SK-N-SH (cell line): ENCODE results near the gene HOXC5. TPM values are rescaled to one million over a fixed set of nuclear protein-coding genes. Genes with fewer than 3 reads are reported as not detected.

ENCODE experiments used
- CTCF ChIA-PET: fragments of 300-600, 350-600 bp; formaldehyde crosslinking; extraction: SDS; loops from one replicate; lab custom pipeline; 2021; lab: Yijun Ruan, JAX
- POLR2A ChIA-PET: fragments of 350-600 bp; sonication (Branson Sonifier 250); formaldehyde crosslinking; extraction: SDS; loops from one replicate; lab custom pipeline; 2020; ENCODE audit warnings: antibody characterized with exemption, inconsistent platforms; lab: Yijun Ruan, JAX
- DNase-seq: peaks from one replicate; pipeline ENCODE4 v3.0.0; 2012
- H2AFZ ChIP-seq: fragments of 200-600 bp; sonication (generic); 2 replicates; pipeline ENCODE4 v1.8.1; 2016; ENCODE audit warnings: antibody characterized with exemption, mild to moderate bottlenecking, low read depth
- H3F3A ChIP-seq: fragments of 200-600 bp; sonication (generic); replicated peaks from 2 replicates; pipeline ENCODE3; 2016; ENCODE audit warnings: antibody characterized with exemption, mild to moderate bottlenecking; ENCODE audit not compliant: insufficient read depth
- H3K27ac ChIP-seq, 2 experiments: fragments of 200-500 bp in 1 of 2; fragments of 200-600 bp in 1 of 2; sonication (Bioruptor generic) in 1 of 2; sonication (generic), shearing (Covaris generic) in 1 of 2; 2 replicates each; pipeline versions ENCODE4 v1.5.1 to v1.6.1; 2014 to 2016; ENCODE audit warnings: low read depth in 2 of 2, inconsistent platforms in 1 of 2, low read length in 1 of 2, mild to moderate bottlenecking in 1 of 2, mixed read lengths in 1 of 2
- H3K27me3 ChIP-seq: fragments of 200-600 bp; sonication (generic), shearing (Covaris generic); 2 replicates; pipeline ENCODE4 v1.6.1; 2016; ENCODE audit warnings: mixed run types; ENCODE audit not compliant: insufficient read depth
- H3K36me3 ChIP-seq, 2 experiments: fragments of 200-500 bp in 1 of 2; fragments of 200-600 bp in 1 of 2; sonication (Bioruptor generic) in 1 of 2; sonication (generic) in 1 of 2; replicated peaks in 1 of 2; 2 replicates each; pipeline versions ENCODE3 to v1.5.1; 2014 to 2016; ENCODE audit warnings: low read length in 1 of 2, mild to moderate bottlenecking in 1 of 2; ENCODE audit not compliant: insufficient read depth in 2 of 2, control insufficient read depth in 1 of 2
- H3K4me1 ChIP-seq, 2 experiments: fragments of 200-500 bp in 1 of 2; fragments of 200-600 bp in 1 of 2; sonication (Bioruptor generic) in 1 of 2; sonication (generic), shearing (Covaris generic) in 1 of 2; 2 replicates each; pipeline versions ENCODE4 v1.5.1 to v1.6.1; 2014 to 2016; ENCODE audit warnings: low read depth in 1 of 2, low read length in 1 of 2, mixed run types in 1 of 2; ENCODE audit not compliant: insufficient read depth in 2 of 2, control insufficient read depth in 1 of 2
- H3K4me2 ChIP-seq: fragments of 200-600 bp; sonication (generic), shearing (Covaris generic); 2 replicates; pipeline ENCODE4 v1.6.1; 2017; ENCODE audit warnings: mixed run types
- H3K4me3 ChIP-seq, 2 experiments: fragments of 200-500 bp in 1 of 2; fragments of 200-600 bp in 1 of 2; sonication (Bioruptor generic) in 1 of 2; sonication (generic), shearing (Covaris generic) in 1 of 2; 2 replicates each; pipeline versions ENCODE4 v1.5.1 to v1.8.1; 2014 to 2016; ENCODE audit warnings: low read depth in 2 of 2, inconsistent platforms in 1 of 2, low read length in 1 of 2, mild to moderate bottlenecking in 1 of 2, mixed read lengths in 1 of 2, moderate library complexity in 1 of 2
- H3K79me2 ChIP-seq: fragments of 200-600 bp; sonication (generic); 2 replicates; pipeline ENCODE4 v1.8.1; 2017; ENCODE audit warnings: mild to moderate bottlenecking; ENCODE audit not compliant: insufficient read depth
- H3K9ac ChIP-seq: fragments of 200-600 bp; sonication (generic); 2 replicates; pipeline ENCODE4 v1.6.1; 2017; ENCODE audit warnings: mixed run types
- H3K9me2 ChIP-seq: fragments of 200-600 bp; sonication (generic); 2 replicates; pipeline ENCODE4 v1.6.1; 2017; ENCODE audit warnings: mixed run types
- H3K9me3 ChIP-seq: fragments of 200-600 bp; sonication (generic); 2 replicates; pipeline ENCODE4 v1.6.1; 2017; ENCODE audit warnings: mixed run types, mild to moderate bottlenecking, moderate library complexity
- H4K20me1 ChIP-seq: fragments of 200-600 bp; sonication (generic); 2 replicates; pipeline ENCODE4 v1.6.1; 2017; ENCODE audit warnings: mild to moderate bottlenecking, mixed run types; ENCODE audit not compliant: insufficient read depth
- CHD2 ChIP-seq: fragments of 150-350 bp; IDR thresholded peaks from 2 replicates; pipeline ENCODE4 v1.6.1; 2018; ENCODE audit warnings: low read length; ENCODE audit not compliant: partially characterized antibody
- CTCF ChIP-seq: fragments of 200-600 bp; sonication (generic); IDR thresholded peaks from 2 replicates; pipeline ENCODE4 v1.6.1; 2017; ENCODE audit warnings: antibody characterized with exemption, mild to moderate bottlenecking, moderate library complexity
- FOSL2 ChIP-seq: IDR thresholded peaks from 2 replicates; pipeline ENCODE4 v1.4.0; 2012; ENCODE audit warnings: low read depth, mild to moderate bottlenecking, moderate library complexity, borderline replicate concordance
- MAX ChIP-seq: IDR thresholded peaks from 2 replicates; pipeline ENCODE4 v1.4.0; 2012; ENCODE audit warnings: low read depth
- NFIC ChIP-seq: IDR thresholded peaks from 2 replicates; pipeline ENCODE4 v1.4.0; 2012; ENCODE audit warnings: borderline replicate concordance
- PBX3 ChIP-seq: IDR thresholded peaks from 2 replicates; pipeline ENCODE4; 2012
- RXRA ChIP-seq: IDR thresholded peaks from 2 replicates; pipeline ENCODE4 v1.4.0; 2012; ENCODE audit warnings: low read depth, mild to moderate bottlenecking, borderline replicate concordance
- SIN3A ChIP-seq: IDR thresholded peaks from 2 replicates; pipeline ENCODE4 v1.6.1; 2012; ENCODE audit warnings: low read depth, mild to moderate bottlenecking, low read length, moderate library complexity, borderline replicate concordance
- SMC3 ChIP-seq: IDR thresholded peaks from 2 replicates; pipeline ENCODE4 v1.6.1; 2012; ENCODE audit warnings: low read depth, low read length, improper control_type of control experiment
- TEAD4 ChIP-seq: IDR thresholded peaks from 2 replicates; pipeline ENCODE4 v1.4.0; 2012; ENCODE audit warnings: mild to moderate bottlenecking, borderline replicate concordance; ENCODE audit not compliant: insufficient read depth
- ZBTB33 ChIP-seq: IDR thresholded peaks from 2 replicates; pipeline ENCODE4 v1.4.0; 2012; ENCODE audit warnings: low read depth, borderline replicate concordance
- WGBS: methylation state at CpG from one replicate; pipeline ENCODE4 v1.1.6; 2017; ENCODE audit warnings: low lambda C conversion rate; 5-methylcytosine and 5-hydroxymethylcytosine counted together
- polyA plus RNA-seq, 3 experiments: library from polyadenylated mRNA; depleted of rRNA; stranded (reverse); fragments of >200 nt; gene quantifications; 2 replicates each; pipeline ENCODE4 v1.2.3, GENCODE V29; 2012

HOXC5 gene
- polyA plus RNA-seq, 1 of the 3 experiments (the other 2 are of a cell fraction), result 2.1 TPM

- Histone ChIP-seq H3K27ac (no peak overlapping the region), H3K27me3 (no peaks in the 10 kb centered on the region), H3K9me2 (no peaks in the 10 kb centered on the region), H3K4me3 (no peak overlapping the region), H3K4me1 (peaks cover 7 to 49% of the 10 kb centered on the region in 2 experiments; a peak in 2 of 4 replicates), H3K9me3 (no peaks in the 10 kb centered on the region), H3K9ac (no peak overlapping the region), H3K79me2 (peaks cover 10% of the 10 kb centered on the region; the same call in 1 of the 2 replicates), H3F3A (peaks cover 9% of the 10 kb centered on the region), H4K20me1 (no peaks in the 10 kb centered on the region), H3K4me2 (0 out of 2 replicates have a peak overlapping the region, but pooled peaks have one; percentile 3), H3K36me3 (no peaks in the 10 kb centered on the region), H2AFZ (no peak overlapping the region)
- no peak for DNase-seq
- ChIA-PET POLR2A (no interaction called here), CTCF (interaction anchor here (1.2 to 23.2 kb wide), 6 partner anchors 12 to 187 kb away, joined by 3 to 548 read pairs (median 24); partner anchors contain the start of genes HOXC10, HOXC5, HOXC9 and SMUG1)
- WGBS, result 90% methylated on average over 20 of the region's 23 CpGs
- TF ChIP-seq SIN3A (no peak), SMC3 (no peak), CTCF (no peak), FOSL2 (no peak), PBX3 (no peak), ZBTB33 (no peak), NFIC (no peak), MAX (no peak), CHD2 (no peak), RXRA (no peak), TEAD4 (no peak)
Measured at GRCh38 chr12:54020591-54021405, 12.1 kb upstream of the HOXC5 start.
